ENCODE results near the gene CHIC2. TPM values are rescaled to one million over a fixed set of nuclear protein-coding genes. Genes with fewer than 3 reads are reported as not detected.

The CHIC2 gene
- total and polyA plus RNA-seq, 2 of the 8 experiments (the other 6 are each of a cell fraction or from before 2014, with no cell fraction given), result 4.5 to 10.9 TPM

DNA sequence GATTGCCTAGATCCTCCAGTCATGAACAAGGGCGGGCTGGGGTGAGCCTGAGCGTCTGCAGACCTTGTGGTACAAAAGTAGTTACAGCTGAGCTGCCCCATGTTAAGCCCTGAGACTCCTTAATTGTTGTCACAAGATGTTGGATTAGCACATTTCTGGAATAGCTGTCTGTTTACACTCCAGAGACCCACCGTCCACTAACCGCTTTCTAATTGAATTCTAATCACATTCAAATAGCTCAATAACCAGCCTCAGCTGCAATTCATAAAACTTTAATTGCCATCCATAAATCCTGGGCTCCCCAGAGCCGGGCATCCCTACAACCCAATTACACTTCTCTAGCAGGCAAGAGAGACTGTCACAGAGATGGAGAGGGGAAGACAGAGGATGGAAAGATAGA, 34.0 kb upstream of the CHIC2 start:
- H3K36me3 ChIP-seq (ENCODE audit: control insufficient read depth in 2 of 4, insufficient read depth in 4 of 4, low read length in 3 of 4), result peaks cover 0 to 7% (median 0%) of the 10 kb centered on the region in 4 experiments; a peak in 1 of 8 replicates
- H3K18ac ChIP-seq (ENCODE audit: extremely low read depth, low read length), result no peak overlapping the region
- no peak overlapping the region for H2BK120ac ChIP-seq (replicated peaks; ENCODE audit: low read depth, low read length)
- peaks cover 23 to 69% (median 36%) of the 10 kb centered on the region in 4 experiments for H3K4me1 ChIP-seq (replicated peaks in 1 of 4; ENCODE audit: control insufficient read depth in 3 of 4, insufficient read depth in 4 of 4, low read length in 3 of 4)
- no peak overlapping the region for H3K27ac ChIP-seq (ENCODE audit: low read depth, low read length)
- no peak overlapping the region for H2BK20ac ChIP-seq (ENCODE audit: low read length)
- no peak overlapping the region for H4K5ac ChIP-seq (ENCODE audit: insufficient read length, low read depth, low read length)
- H3K14ac ChIP-seq (ENCODE audit: insufficient read length), result no peak overlapping the region
- peak overlapping the region; percentile 49; the same call in 1 of the 2 replicates for H2BK15ac ChIP-seq (ENCODE audit: low read length)
- H2AK5ac ChIP-seq (ENCODE audit: low read depth, low read length), result no peak overlapping the region
- peaks cover 2% of the 10 kb centered on the region; the same call in 1 of the 2 replicates for H3K23me2 ChIP-seq (ENCODE audit: low read depth, low read length)
- no peak for FAIRE-seq
- no peak overlapping the region for H4K91ac ChIP-seq (replicated peaks; ENCODE audit: insufficient read length, low read length)
- no peak overlapping the region for H2BK5ac ChIP-seq (ENCODE audit: low read depth, low read length)
- peaks cover 0 to 4% of the 10 kb centered on the region in 2 experiments for H4K20me1 ChIP-seq (replicated peaks in 1 of 2; ENCODE audit: control insufficient read depth in 1 of 2, insufficient read depth in 2 of 2, low read length in 2 of 2)
- peak overlapping the region in 1 of 2 experiments; percentile 58; a peak in 1 of 4 replicates for H3K4me2 ChIP-seq (ENCODE audit: insufficient read depth in 1 of 2, low read depth in 2 of 2, low read length in 2 of 2)
- H3K56ac ChIP-seq (replicated peaks; ENCODE audit: insufficient read length, low read depth, low read length), result no peak overlapping the region
- CTCF ChIA-PET (ENCODE audit: partially characterized antibody), result interaction anchor here (0.9 to 9.8 kb wide), 7 partner anchors 8 to 785 kb away, joined by 3 to 62 read pairs (median 5); no protein-coding TSS in a partner anchor
- H3K9ac ChIP-seq (replicated peaks in 1 of 4; ENCODE audit: extremely low read depth in 1 of 4, low read depth in 3 of 4, low read length in 3 of 4), result no peak overlapping the region
- 0 out of 2 replicates have a peak overlapping the region, but pooled peaks have one; percentile 41 for H2BK12ac ChIP-seq (ENCODE audit: low read depth, low read length)
- H3K23ac ChIP-seq (ENCODE audit: insufficient read length), result no peak overlapping the region
- H4K8ac ChIP-seq (ENCODE audit: extremely low read depth, insufficient read depth, low read length), result no peak overlapping the region
- no peak overlapping the region for H3K4ac ChIP-seq (replicated peaks; ENCODE audit: insufficient read length, low read depth, low read length)
- peak overlapping the region in 1 of 4 experiments; percentile 56; a peak in 1 of 8 replicates for H3K4me3 ChIP-seq (ENCODE audit: extremely low read depth in 1 of 4, insufficient read depth in 2 of 4, low read depth in 3 of 4, low read length in 4 of 4)
- no peaks in the 10 kb centered on the region for H3K79me2 ChIP-seq (ENCODE audit: control insufficient read depth in 1 of 2, insufficient read depth in 2 of 2, low read length in 2 of 2)
- peaks cover 76 to 100% (median 96%) of the 10 kb centered on the region in 4 experiments for H3K27me3 ChIP-seq (replicated peaks in 1 of 4; ENCODE audit: control insufficient read depth in 3 of 4, extremely low read depth in 1 of 4, insufficient read depth in 3 of 4, low read length in 3 of 4)
- POLR2A ChIA-PET (ENCODE audit: partially characterized antibody), result interaction anchor here (1.1 to 2.0 kb wide), 3 partner anchors 9 to 68 kb away, joined by 3 to 12 read pairs (median 3); partner anchors contain the start of gene CHIC2
- no peak for DNase-seq (ENCODE audit: low read depth in 1 of 2, low spot score in 2 of 2)
- 21% methylated on average over 5 of the region's 5 CpGs; no CpG with 5 or more reads in 1 of the 2 experiments for whole genome bisulfite sequencing, 2 experiments (ENCODE audit: extremely low coverage in 1 of 2, insufficient coverage in 1 of 2, insufficient read length in 1 of 2, insufficient replicate concordance in 2 of 2, low coverage in 1 of 2, low lambda C conversion rate in 2 of 2, missing lambda C conversion rate in 1 of 2)
- H3K9me3 ChIP-seq (ENCODE audit: insufficient read depth in 2 of 2, low read depth in 1 of 2, low read length in 1 of 2), result no peaks in the 10 kb centered on the region
- H2AFZ ChIP-seq (ENCODE audit: low read length), result no peak overlapping the region
- no peaks in the 10 kb centered on the region for H3K79me1 ChIP-seq (ENCODE audit: low read depth, low read length)
- TF ChIP-seq EZH2 (IDR thresholded peaks at IDR 0.05; ENCODE audit: low read depth, low read length, severe bottlenecking) (no peak), KDM1A (IDR thresholded peaks at IDR 0.05; ENCODE audit: borderline replicate concordance, low read length) (no peak), CBX5 (IDR thresholded peaks at IDR 0.05; ENCODE audit: low read depth, low read length) (no peak), RBBP5 (IDR thresholded peaks at IDR 0.05; ENCODE audit: borderline replicate concordance, low read depth, low read length) (no peak), TAF7 (optimal IDR thresholded peaks at IDR 0.05; ENCODE audit: borderline replicate concordance, low read depth, low read length) (no peak), BCL11A (IDR thresholded peaks at IDR 0.05; ENCODE audit: low read depth in 2 of 2, low read length in 2 of 2) (no peak), SIRT6 (IDR thresholded peaks at IDR 0.05; ENCODE audit: low read length) (no peak), HDAC6 (IDR thresholded peaks at IDR 0.05; ENCODE audit: low read depth, low read length) (no peak), GABPA (IDR thresholded peaks at IDR 0.05; ENCODE audit: borderline replicate concordance, insufficient read depth, low read length) (no peak)
- TF ChIP-seq, protein P1, sequence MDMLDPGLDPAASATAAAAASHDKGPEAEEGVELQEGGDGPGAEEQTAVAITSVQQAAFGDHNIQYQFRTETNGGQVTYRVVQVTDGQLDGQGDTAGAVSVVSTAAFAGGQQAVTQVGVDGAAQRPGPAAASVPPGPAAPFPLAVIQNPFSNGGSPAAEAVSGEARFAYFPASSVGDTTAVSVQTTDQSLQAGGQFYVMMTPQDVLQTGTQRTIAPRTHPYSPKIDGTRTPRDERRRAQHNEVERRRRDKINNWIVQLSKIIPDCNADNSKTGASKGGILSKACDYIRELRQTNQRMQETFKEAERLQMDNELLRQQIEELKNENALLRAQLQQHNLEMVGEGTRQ (IDR thresholded peaks at IDR 0.05; ENCODE audit: low read length), result no peak
- TF ChIP-seq, protein P2, sequence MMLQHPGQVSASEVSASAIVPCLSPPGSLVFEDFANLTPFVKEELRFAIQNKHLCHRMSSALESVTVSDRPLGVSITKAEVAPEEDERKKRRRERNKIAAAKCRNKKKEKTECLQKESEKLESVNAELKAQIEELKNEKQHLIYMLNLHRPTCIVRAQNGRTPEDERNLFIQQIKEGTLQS (IDR thresholded peaks at IDR 0.05; ENCODE audit: insufficient read depth, low read depth, low read length), result no peak

All from H1 (cell line).